K562 (cell line): ENCODE results near the gene SPATS2L. TPM values are rescaled to one million over a fixed set of nuclear protein-coding genes. Genes with fewer than 3 reads are reported as not detected.
A peak's percentile ranks its signal among the peaks of the same experiment; 100 is the strongest.

Source experiments
- ARID1B ChIP-seq: fragments of 450-650 bp; IDR thresholded peaks from 2 replicates; pipeline ENCODE4 v1.6.1; 2016; ENCODE audit warnings: antibody characterized with exemption, mild to moderate bottlenecking, inconsistent platforms
- ATF3 ChIP-seq, 2 experiments: fragments of 450-650 bp in 1 of 2; sonication (generic) in 1 of 2; formaldehyde crosslinking in 1 of 2; IDR thresholded peaks in 1 of 2; conservative IDR thresholded peaks in 1 of 2; 2 replicates each; pipeline versions ENCODE4 v1.6.1 to v1.8.1; 2016 to 2023; ENCODE audit warnings: mild to moderate bottlenecking in 2 of 2, moderate library complexity in 2 of 2, inconsistent platforms in 1 of 2, missing genetic modification reagents in 1 of 2
- BCOR ChIP-seq: fragments of 450-650 bp; IDR thresholded peaks from 2 replicates; pipeline ENCODE4 v1.6.1; 2016
- CTBP1 ChIP-seq: fragments of 450-650 bp; IDR thresholded peaks from 2 replicates; pipeline ENCODE4 v1.6.1; 2016; ENCODE audit warnings: borderline replicate concordance
- CXXC5 ChIP-seq: fragments of 250-450 bp; sonication (Bioruptor Pico); IDR thresholded peaks from 2 replicates; pipeline ENCODE4 v1.8.0; 2022; ENCODE audit warnings: inconsistent platforms, mild to moderate bottlenecking, moderate library complexity
- ELK1 ChIP-seq: sonication (generic); formaldehyde crosslinking; IDR thresholded peaks from 2 replicates; pipeline ENCODE4 v1.8.1; 2022; ENCODE audit warnings: missing genetic modification reagents
- EZH2 ChIP-seq: IDR thresholded peaks from 2 replicates; pipeline ENCODE4 v1.6.1; 2012; ENCODE audit warnings: low read depth, mild to moderate bottlenecking, inconsistent platforms, low read length, borderline replicate concordance
- GATA2 ChIP-seq: sonication (generic); formaldehyde crosslinking; IDR thresholded peaks from 2 replicates; pipeline ENCODE4 v1.4.0; 2020; ENCODE audit warnings: mild to moderate bottlenecking, missing genetic modification reagents
- HMBOX1 ChIP-seq: sonication (generic); IDR thresholded peaks from 2 replicates; pipeline ENCODE4 v1.6.1; 2016
- NBN ChIP-seq: fragments of 450-650 bp; IDR thresholded peaks from 2 replicates; pipeline ENCODE4 v1.6.1; 2016; ENCODE audit warnings: low read depth, mild to moderate bottlenecking
- RBM39 ChIP-seq: fragments of 200-400 bp; formaldehyde crosslinking; optimal IDR thresholded peaks from 2 replicates; pipeline ENCODE3; 2018; ENCODE audit warnings: low read depth, low read length
- RFX5 ChIP-seq: IDR thresholded peaks from 2 replicates; pipeline ENCODE4 v1.6.1; 2011; ENCODE audit warnings: low read depth, mild to moderate bottlenecking, improper control_type of control experiment, low read length
- SAP30 ChIP-seq: fragments of 200-600 bp; sonication (generic); IDR thresholded peaks from 2 replicates; pipeline ENCODE4 v1.6.1; 2012; ENCODE audit warnings: borderline replicate concordance, low read depth, mild to moderate bottlenecking, moderate library complexity, low read length, control low read depth, inconsistent platforms; ENCODE audit not compliant: insufficient read depth, poor library complexity, severe bottlenecking
- SMARCA4 ChIP-seq: fragments of 450-650 bp; IDR thresholded peaks from 2 replicates; pipeline ENCODE4 v1.6.1; 2016
- SMARCE1 ChIP-seq: fragments of 450-650 bp; IDR thresholded peaks from 2 replicates; pipeline ENCODE4 v1.7.1; 2016; ENCODE audit warnings: mild to moderate bottlenecking
- TBL1XR1 ChIP-seq, 2 experiments: IDR thresholded peaks; 2 replicates each; pipeline ENCODE4 v1.6.1; 2012; ENCODE audit warnings: improper control_type of control experiment in 2 of 2, low read length in 2 of 2, mild to moderate bottlenecking in 1 of 2
- TEAD1 ChIP-seq, 2 experiments: fragments of 450-650 bp in 1 of 2; sonication (generic) in 1 of 2; formaldehyde crosslinking; IDR thresholded peaks; 2 replicates each; pipeline versions ENCODE4 v1.4.0 to v1.8.0; 2020 to 2022; ENCODE audit warnings: mild to moderate bottlenecking in 2 of 2, missing genetic modification reagents in 1 of 2
- TSC22D4 ChIP-seq: fragments of 450-650 bp; IDR thresholded peaks from 2 replicates; pipeline ENCODE4 v1.6.1; 2016; ENCODE audit warnings: missing genetic modification characterization, missing biosample characterization, control low read depth
- ZNF407 ChIP-seq: fragments of 450-650 bp; IDR thresholded peaks from 2 replicates; pipeline ENCODE4 v1.6.1; 2016; ENCODE audit warnings: low read depth
- polyA plus RNA-seq, 8 experiments: library from polyadenylated mRNA; depleted of rRNA in 4 of 8; stranded (reverse) in 5 of 8; unstranded in 3 of 8; fragments of >200 nt; fragmentation: Nextera tagmentation in 2 of 8; fragmentation: Illumina TruSeq in 1 of 8; extraction: Ambion mirVana in 2 of 8; extraction: Trizol in 1 of 8; gene quantifications; 2 replicates each; pipeline versions ENCODE4 v1.2.1 to v1.2.3, GENCODE V29; 2011 to 2014; ENCODE audit warnings: inconsistent platforms in 1 of 8, missing spikeins in 1 of 8
- total RNA-seq, 7 experiments: library from RNA; depleted of rRNA in 6 of 7; stranded (reverse); fragments of >200 nt in 6 of 7; fragmentation: Illumina TruSeq in 2 of 7; extraction: Trizol in 2 of 7; gene quantifications; 2 replicates each; pipeline versions ENCODE4 v1.2.1 to v1.2.3, GENCODE V29; 2011 to 2021; ENCODE audit warnings: low replicate concordance in 1 of 7

Gene SPATS2L
- total and polyA plus RNA-seq, 9 of the 15 experiments (the other 6 are each of a cell fraction or from before 2014, with no cell fraction given), result 11.3 to 41.5 (median 24.9) TPM

GRCh38 chr2:200496696-200497095, 190.2 kb downstream of the SPATS2L start (continued):
- TF ChIP-seq TEAD1 (CRISPR knock-in tag; IDR thresholded peaks at IDR 0.05), result no peak
- no peak for TF ChIP-seq ELK1
- TF ChIP-seq SAP30, result no peak
- no peak for TF ChIP-seq CXXC5
- no peak for TF ChIP-seq NBN
- TF ChIP-seq ZNF407, result no peak
- TF ChIP-seq GATA2 (CRISPR knock-in tag), result no peak
- no peak for TF ChIP-seq TBL1XR1 (IDR thresholded peaks at IDR 0.05; ENCODE audit: low read length in 2 of 2)
- no peak for TF ChIP-seq RFX5
- TF ChIP-seq ARID1B, result peak; percentile 66
- TF ChIP-seq CTBP1, result no peak
- TF ChIP-seq RBM39, result no peak
- 0 out of 2 replicates have a peak, but pooled peaks have one; percentile 13 for TF ChIP-seq SMARCA4
- TF ChIP-seq EZH2, result no peak
- no peak for TF ChIP-seq HMBOX1
- TF ChIP-seq SMARCE1, result no peak
- TF ChIP-seq ATF3 (IDR thresholded peaks at IDR 0.05), result no peak
- no peak for TF ChIP-seq ATF3 (CRISPR knock-in tag; conservative IDR thresholded peaks at IDR 0.05)
- 0 out of 2 replicates have a peak, but pooled peaks have one; percentile 12 for TF ChIP-seq BCOR
- TF ChIP-seq TSC22D4, result no peak
